Astrocyte (in vitro differentiated cells and primary cell): Measurements from ENCODE around the gene SDHB. TPM values are rescaled to one million over a fixed set of nuclear protein-coding genes. Genes with fewer than 3 reads are reported as not detected.

ENCODE experiments used
- DNase-seq: peaks from one replicate; pipeline ENCODE4 v3.0.0-alpha.2; 2010; ENCODE audit warnings: low read depth
- FAIRE-seq: peaks from 2 replicates; lab custom pipeline; 2011; peaks lifted over from hg19 to GRCh38; lab: Jason Lieb, UNC
- H2AFZ ChIP-seq: 2 replicates; pipeline ENCODE4 v1.6.0; 2012; ENCODE audit warnings: low read depth, low read length, inconsistent platforms
- H3K27ac ChIP-seq: 2 replicates; pipeline ENCODE4 v1.5.1; 2011; ENCODE audit warnings: low read depth, low read length, inconsistent platforms
- H3K27me3 ChIP-seq: 2 replicates; pipeline ENCODE4 v1.6.0; 2011; ENCODE audit warnings: low read length, inconsistent platforms; ENCODE audit not compliant: insufficient read depth
- H3K36me3 ChIP-seq: 2 replicates; pipeline ENCODE4 v1.5.1; 2011; ENCODE audit warnings: low read length, inconsistent platforms; ENCODE audit not compliant: insufficient read depth
- H3K4me1 ChIP-seq: 2 replicates; pipeline ENCODE4 v1.5.1; 2011; ENCODE audit warnings: low read length, inconsistent platforms; ENCODE audit not compliant: insufficient read depth
- H3K4me2 ChIP-seq: 2 replicates; pipeline ENCODE4 v1.6.0; 2012; ENCODE audit warnings: low read length, inconsistent platforms
- H3K4me3 ChIP-seq: 2 replicates; pipeline ENCODE4 v1.5.1; 2011; ENCODE audit warnings: low read depth, mild to moderate bottlenecking, low read length, inconsistent platforms; ENCODE audit not compliant: insufficient read depth
- H3K79me2 ChIP-seq: 2 replicates; pipeline ENCODE4 v1.6.0; 2012; ENCODE audit warnings: mild to moderate bottlenecking, low read length, inconsistent platforms; ENCODE audit not compliant: insufficient read depth
- H3K9ac ChIP-seq: 2 replicates; pipeline ENCODE4 v1.6.0; 2012; ENCODE audit warnings: mild to moderate bottlenecking, low read length, inconsistent platforms
- H3K9me3 ChIP-seq: 2 replicates; pipeline ENCODE4 v1.5.1; 2012; ENCODE audit warnings: low read depth, mild to moderate bottlenecking, low read length, inconsistent platforms; ENCODE audit not compliant: insufficient read depth
- H4K20me1 ChIP-seq: 2 replicates; pipeline ENCODE4 v1.6.0; 2012; ENCODE audit warnings: low read length, inconsistent platforms; ENCODE audit not compliant: insufficient read depth
- H3K27ac Mint-ChIP-seq: one replicate; pipeline ENCODE4 v1.8.0; 2021; ENCODE audit warnings: mild to moderate bottlenecking, mixed read lengths; ENCODE audit not compliant: unreplicated experiment
- H3K27me3 Mint-ChIP-seq: one replicate; pipeline ENCODE4 v1.8.0; 2021; ENCODE audit warnings: low read depth, mixed read lengths; ENCODE audit not compliant: unreplicated experiment
- H3K36me3 Mint-ChIP-seq: one replicate; pipeline ENCODE4 v1.8.0; 2021; ENCODE audit warnings: low read depth, mixed read lengths; ENCODE audit not compliant: unreplicated experiment
- H3K4me1 Mint-ChIP-seq: one replicate; pipeline ENCODE4 v1.8.0; 2021; ENCODE audit warnings: low read depth, mixed read lengths; ENCODE audit not compliant: unreplicated experiment
- H3K4me3 Mint-ChIP-seq: one replicate; pipeline ENCODE4 v1.8.0; 2021; ENCODE audit warnings: mild to moderate bottlenecking, moderate library complexity, mixed read lengths; ENCODE audit not compliant: unreplicated experiment
- H3K9me3 Mint-ChIP-seq: one replicate; pipeline ENCODE4 v1.8.0; 2021; ENCODE audit warnings: mild to moderate bottlenecking, mixed read lengths; ENCODE audit not compliant: unreplicated experiment
- EZH2 ChIP-seq: IDR thresholded peaks from 2 replicates; pipeline ENCODE4 v1.6.1; 2012; ENCODE audit warnings: mild to moderate bottlenecking, low read length, inconsistent platforms; ENCODE audit not compliant: insufficient read depth
- total RNA-seq: library from RNA; stranded (reverse); gene quantifications from 2 replicates; pipeline ENCODE4 v1.2.1, GENCODE V29; 2021
- TF ChIP-seq, protein P1 (sequence below): IDR thresholded peaks from 2 replicates; pipeline ENCODE4 v1.5.1; 2011; ENCODE audit warnings: low read depth, mild to moderate bottlenecking, inconsistent platforms, low read length, moderate library complexity; ENCODE audit not compliant: insufficient read depth

The SDHB gene
- total RNA-seq, 1 donor from 2014 or later = 84.9 TPM

DNA sequence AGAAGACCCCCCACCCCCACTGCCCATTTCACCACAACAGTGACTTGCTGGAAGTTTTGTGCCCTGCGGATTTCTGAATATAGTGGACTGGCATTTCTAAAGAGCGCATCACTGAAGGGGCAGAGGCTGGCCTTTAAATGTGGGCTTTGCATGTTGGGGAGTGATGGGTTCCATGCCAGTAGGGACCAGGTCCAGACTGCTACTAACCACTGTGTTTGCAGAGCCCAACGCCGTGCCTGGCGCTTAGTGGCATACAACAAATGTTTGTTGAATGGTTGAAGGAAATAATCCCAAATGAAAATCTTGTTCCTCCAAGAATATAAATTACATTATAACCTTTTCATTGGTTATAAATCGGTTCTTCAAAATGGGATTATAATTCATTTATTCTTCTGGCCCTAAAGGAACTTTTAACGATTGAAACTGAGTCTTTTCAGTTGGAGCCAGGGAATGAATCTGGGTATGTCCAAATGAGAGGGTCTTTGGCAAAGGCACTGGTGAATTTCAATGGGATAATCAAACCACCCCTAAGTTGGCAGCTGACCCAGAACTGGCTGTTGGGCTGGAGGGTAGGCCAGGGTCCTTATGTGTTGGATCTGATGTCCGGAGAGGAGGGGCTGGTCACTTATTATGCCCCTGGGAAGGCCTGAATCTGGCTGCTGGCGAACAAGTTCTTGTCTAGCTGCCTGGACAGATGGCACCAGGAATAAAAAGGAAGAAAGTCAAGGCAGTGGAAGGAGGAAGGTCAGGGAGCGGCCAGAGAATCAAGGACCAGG, 13.8 kb upstream of the SDHB start:
- DNase-seq = no peak
- H3K4me3 ChIP-seq = no peak overlapping the region
- no peak overlapping the region for H3K27ac ChIP-seq
- H3K4me1 ChIP-seq = peaks cover 8% of the 10 kb centered on the region
- H3K27me3 ChIP-seq = no peaks in the 10 kb centered on the region
- H3K79me2 ChIP-seq = no peaks in the 10 kb centered on the region
- Mint-ChIP-seq H3K27ac (no peak overlapping the region), H3K36me3 (no peaks in the 10 kb centered on the region), H3K27me3 (peaks cover 18% of the 10 kb centered on the region), H3K4me1 (peaks cover 8% of the 10 kb centered on the region), H3K4me3 (no peak overlapping the region), H3K9me3 (peaks cover 3% of the 10 kb centered on the region)
- no peak for FAIRE-seq
- TF ChIP-seq, protein P1, sequence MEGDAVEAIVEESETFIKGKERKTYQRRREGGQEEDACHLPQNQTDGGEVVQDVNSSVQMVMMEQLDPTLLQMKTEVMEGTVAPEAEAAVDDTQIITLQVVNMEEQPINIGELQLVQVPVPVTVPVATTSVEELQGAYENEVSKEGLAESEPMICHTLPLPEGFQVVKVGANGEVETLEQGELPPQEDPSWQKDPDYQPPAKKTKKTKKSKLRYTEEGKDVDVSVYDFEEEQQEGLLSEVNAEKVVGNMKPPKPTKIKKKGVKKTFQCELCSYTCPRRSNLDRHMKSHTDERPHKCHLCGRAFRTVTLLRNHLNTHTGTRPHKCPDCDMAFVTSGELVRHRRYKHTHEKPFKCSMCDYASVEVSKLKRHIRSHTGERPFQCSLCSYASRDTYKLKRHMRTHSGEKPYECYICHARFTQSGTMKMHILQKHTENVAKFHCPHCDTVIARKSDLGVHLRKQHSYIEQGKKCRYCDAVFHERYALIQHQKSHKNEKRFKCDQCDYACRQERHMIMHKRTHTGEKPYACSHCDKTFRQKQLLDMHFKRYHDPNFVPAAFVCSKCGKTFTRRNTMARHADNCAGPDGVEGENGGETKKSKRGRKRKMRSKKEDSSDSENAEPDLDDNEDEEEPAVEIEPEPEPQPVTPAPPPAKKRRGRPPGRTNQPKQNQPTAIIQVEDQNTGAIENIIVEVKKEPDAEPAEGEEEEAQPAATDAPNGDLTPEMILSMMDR = no peak
- no peak for TF ChIP-seq EZH2
- H3K9ac ChIP-seq = no peak overlapping the region
- peaks cover 5% of the 10 kb centered on the region for H3K9me3 ChIP-seq
- H3K36me3 ChIP-seq = no peaks in the 10 kb centered on the region
- H3K4me2 ChIP-seq = no peak overlapping the region
- H2AFZ ChIP-seq = no peak overlapping the region
- no peaks in the 10 kb centered on the region for H4K20me1 ChIP-seq

DNA sequence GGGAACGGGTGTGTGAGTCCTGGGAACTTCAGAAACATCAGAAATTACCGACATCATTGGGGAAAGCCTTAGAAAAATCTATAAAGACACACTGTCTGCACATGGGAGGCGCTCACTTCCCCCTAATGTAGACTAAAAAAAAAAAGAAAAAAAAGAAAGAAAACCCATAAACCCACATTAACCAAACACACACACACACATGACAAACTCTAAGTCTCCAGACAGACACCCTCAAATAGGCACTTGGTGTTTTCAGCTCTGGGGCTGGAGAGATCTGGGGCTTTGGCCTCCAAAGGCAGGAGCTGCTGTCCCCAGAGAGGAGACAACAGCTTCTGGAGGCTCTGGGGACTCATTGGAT, 13.2 kb upstream of the SDHB start:
- Mint-ChIP-seq H3K36me3 (no peaks in the 10 kb centered on the region), H3K9me3 (peaks cover 3% of the 10 kb centered on the region), H3K4me3 (no peak overlapping the region), H3K4me1 (peaks cover 11% of the 10 kb centered on the region), H3K27me3 (peaks cover 12% of the 10 kb centered on the region), H3K27ac (no peak overlapping the region)
- FAIRE-seq (no peak), DNase-seq (no peak)
- TF ChIP-seq, protein P1 = no peak
- TF ChIP-seq EZH2 = no peak
- Histone ChIP-seq H3K9me3 (peaks cover 5% of the 10 kb centered on the region), H3K4me2 (no peak overlapping the region), H3K4me1 (peaks cover 8% of the 10 kb centered on the region), H2AFZ (no peak overlapping the region), H3K27me3 (no peaks in the 10 kb centered on the region), H3K27ac (no peak overlapping the region), H3K4me3 (no peak overlapping the region), H3K36me3 (no peaks in the 10 kb centered on the region), H3K79me2 (no peaks in the 10 kb centered on the region), H3K9ac (no peak overlapping the region), H4K20me1 (no peaks in the 10 kb centered on the region)
